Trophoblast cell (in vitro differentiated cells and primary cell): ENCODE measurements around the gene SOWAHC.

Experiments
- DNase-seq, 2 donors: peaks; one replicate each; pipeline ENCODE4 v3.0.0-alpha.2; 2016
- H2AFZ ChIP-seq: 2 replicates; pipeline ENCODE4 v1.6.1; 2013; ENCODE audit warnings: low read length, moderate library complexity, mild to moderate bottlenecking; ENCODE audit not compliant: insufficient read depth, poor library complexity
- H2AK5ac ChIP-seq: 2 replicates; pipeline ENCODE4 v1.6.1; 2013; ENCODE audit warnings: mild to moderate bottlenecking, low read length
- H2BK120ac ChIP-seq: 2 replicates; pipeline ENCODE4 v1.6.1; 2013; ENCODE audit warnings: low read length, mild to moderate bottlenecking, moderate library complexity; ENCODE audit not compliant: insufficient read depth, poor library complexity
- H2BK12ac ChIP-seq: 2 replicates; pipeline ENCODE4 v1.6.1; 2013; ENCODE audit warnings: mild to moderate bottlenecking, low read length, moderate library complexity
- H2BK5ac ChIP-seq: 2 replicates; pipeline ENCODE4 v1.6.1; 2013; ENCODE audit warnings: low read length, low read depth, moderate library complexity, mild to moderate bottlenecking; ENCODE audit not compliant: poor library complexity
- H3K14ac ChIP-seq: 2 replicates; pipeline ENCODE4 v1.6.1; 2013; ENCODE audit warnings: mild to moderate bottlenecking, low read length
- H3K18ac ChIP-seq: 2 replicates; pipeline ENCODE4 v1.6.1; 2013; ENCODE audit warnings: mild to moderate bottlenecking, low read length
- H3K23ac ChIP-seq: 2 replicates; pipeline ENCODE4 v1.6.1; 2013; ENCODE audit warnings: low read length
- H3K27ac ChIP-seq: 2 replicates; pipeline ENCODE4 v1.5.1; 2013; ENCODE audit warnings: low read depth, mild to moderate bottlenecking, inconsistent platforms, low read length, moderate library complexity
- H3K27me3 ChIP-seq: 2 replicates; pipeline ENCODE4 v1.6.1; 2013; ENCODE audit warnings: inconsistent platforms, mild to moderate bottlenecking, low read length, moderate library complexity; ENCODE audit not compliant: insufficient read depth
- H3K36me3 ChIP-seq, 2 experiments: 1 replicate in 1 of 2; 2 replicates in 1 of 2; pipeline ENCODE4 v1.6.1; 2013; ENCODE audit warnings: low read length in 2 of 2, mild to moderate bottlenecking in 2 of 2, moderate library complexity in 1 of 2; ENCODE audit not compliant: insufficient read depth in 2 of 2, control insufficient read depth in 1 of 2
- H3K4ac ChIP-seq: 2 replicates; pipeline ENCODE4 v1.6.1; 2013; ENCODE audit warnings: low read depth, mild to moderate bottlenecking, low read length, moderate library complexity
- H3K4me1 ChIP-seq, 2 experiments: 1 replicate in 1 of 2; 2 replicates in 1 of 2; pipeline ENCODE4 v1.6.1; 2013; ENCODE audit warnings: low read length in 2 of 2, mild to moderate bottlenecking in 2 of 2, moderate library complexity in 1 of 2; ENCODE audit not compliant: insufficient read depth in 2 of 2, control insufficient read depth in 1 of 2
- H3K4me2 ChIP-seq: 2 replicates; pipeline ENCODE4 v1.6.1; 2013; ENCODE audit warnings: inconsistent platforms, mild to moderate bottlenecking, low read length, moderate library complexity
- H3K4me3 ChIP-seq: 2 replicates; pipeline ENCODE4 v1.5.1; 2013; ENCODE audit warnings: mild to moderate bottlenecking, low read depth, low read length, inconsistent platforms
- H3K79me1 ChIP-seq: one replicate; pipeline ENCODE4 v1.6.1; 2013; ENCODE audit warnings: low read length
- H3K79me2 ChIP-seq: 2 replicates; pipeline ENCODE4 v1.6.1; 2013; ENCODE audit warnings: low read length, mild to moderate bottlenecking; ENCODE audit not compliant: control insufficient read depth, insufficient read depth, poor library complexity
- H3K9ac ChIP-seq: 2 replicates; pipeline ENCODE4 v1.6.1; 2013; ENCODE audit warnings: mild to moderate bottlenecking, low read length
- H3K9me3 ChIP-seq: 2 replicates; pipeline ENCODE4 v1.6.1; 2013; ENCODE audit warnings: low read depth, mild to moderate bottlenecking, control low read depth, inconsistent platforms, low read length; ENCODE audit not compliant: insufficient read depth
- H4K12ac ChIP-seq: 2 replicates; pipeline ENCODE4 v1.6.1; 2013; ENCODE audit warnings: low read depth, mild to moderate bottlenecking, low read length, moderate library complexity
- H4K8ac ChIP-seq: 2 replicates; pipeline ENCODE4 v1.6.1; 2013; ENCODE audit warnings: low read depth, mild to moderate bottlenecking, low read length, moderate library complexity
- H4K91ac ChIP-seq: one replicate; pipeline ENCODE4 v1.6.1; 2013; ENCODE audit warnings: low read depth, mild to moderate bottlenecking, low read length, moderate library complexity
- WGBS: extraction: QIAGEN DNeasy Blood & Tissue Kit; methylation state at CpG from one replicate; pipeline ENCODE4 v1.1.7; 2013; ENCODE audit warnings: missing lambda C conversion rate; ENCODE audit not compliant: insufficient read length, insufficient coverage; ENCODE audit errors: extremely low coverage; 5-methylcytosine and 5-hydroxymethylcytosine counted together

The SOWAHC gene

DNA sequence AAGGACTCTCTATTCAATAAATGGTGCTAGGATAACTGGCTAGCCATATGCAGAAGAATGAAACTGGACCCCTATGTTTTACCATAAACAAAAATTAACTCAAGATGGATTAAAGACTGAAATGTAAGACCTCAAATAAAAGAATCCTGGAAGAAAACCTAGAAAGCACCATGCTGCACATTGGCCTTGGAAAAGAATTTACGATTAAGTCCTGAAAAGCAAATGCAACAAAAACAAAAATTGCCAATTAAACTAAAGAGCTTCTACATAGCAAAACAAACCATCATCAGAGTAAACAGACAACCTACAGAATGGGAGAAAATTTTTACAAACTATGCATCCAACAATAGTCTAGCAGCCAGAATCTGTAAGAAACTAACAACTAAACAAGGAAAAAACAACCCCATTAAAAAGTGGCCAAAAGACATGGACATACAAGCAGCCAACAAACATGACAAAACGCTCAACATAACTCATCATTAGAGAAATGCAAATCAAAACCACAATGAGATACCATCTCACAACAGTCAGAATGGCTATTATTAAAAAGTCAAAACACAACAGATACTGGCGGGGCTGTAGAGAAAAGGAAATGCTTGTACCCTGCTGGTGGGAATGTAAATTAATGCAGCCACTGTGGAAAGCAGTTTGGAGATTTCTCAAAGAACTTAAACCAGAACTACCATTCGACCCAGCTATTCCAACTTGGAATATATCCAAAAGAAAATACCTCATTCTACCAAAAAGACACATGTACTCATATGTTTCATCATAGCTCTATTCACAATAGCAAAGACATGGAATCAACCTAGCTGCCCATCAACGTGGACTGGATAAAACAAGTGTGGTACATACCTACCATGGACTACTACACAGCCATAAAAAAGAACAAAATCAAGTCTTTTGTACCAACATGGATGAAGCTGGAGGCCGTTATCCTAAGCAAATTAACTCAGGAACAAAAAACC, 31.0 kb upstream of the SOWAHC start:
- Histone ChIP-seq H2BK5ac (no peak overlapping the region), H2BK12ac (no peak overlapping the region), H3K4me3 (no peak overlapping the region), H4K12ac (no peak overlapping the region), H4K8ac (no peak overlapping the region), H3K4me1 (peaks cover 0 to 2% of the 10 kb centered on the region in 2 experiments), H3K4ac (no peak overlapping the region), H4K91ac (no peak overlapping the region), H3K27me3 (no peaks in the 10 kb centered on the region), H3K4me2 (no peak overlapping the region), H3K14ac (no peak overlapping the region), H2AFZ (no peak overlapping the region), H3K18ac (no peak overlapping the region), H3K23ac (no peak overlapping the region), H2AK5ac (no peak overlapping the region), H3K79me2 (peaks cover 3% of the 10 kb centered on the region), H3K79me1 (no peaks in the 10 kb centered on the region), H3K9ac (no peak overlapping the region), H2BK120ac (no peak overlapping the region), H3K9me3 (no peaks in the 10 kb centered on the region), H3K36me3 (peaks cover 1 to 2% of the 10 kb centered on the region in 2 experiments), H3K27ac (no peak overlapping the region)
- WGBS: no CpG with 5 or more reads among the region's 6 CpGs
- peak in 1 of 2 donors; percentile 42 for DNase-seq

DNA sequence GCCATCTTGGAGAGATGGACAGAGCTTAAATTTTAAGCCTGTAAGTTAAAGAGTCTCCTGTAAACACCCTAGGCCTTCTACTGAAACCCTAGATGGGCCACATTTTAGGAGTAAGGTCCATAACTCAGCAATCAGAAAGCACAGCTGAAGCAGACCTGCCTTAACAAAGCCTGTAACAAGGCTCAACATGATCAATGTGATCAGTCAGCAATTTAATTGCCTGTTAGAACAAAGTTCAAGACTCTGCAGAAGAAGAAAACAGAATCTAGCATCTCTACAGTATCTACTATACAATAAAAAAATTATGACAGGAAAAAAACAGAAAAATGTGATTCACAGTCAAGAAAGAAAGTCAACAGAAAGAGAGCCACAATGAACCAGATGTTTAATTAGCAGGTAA, 27.5 kb upstream of the SOWAHC start:
- H3K27ac ChIP-seq: no peak overlapping the region
- no peak overlapping the region for H3K4me2 ChIP-seq
- H2AFZ ChIP-seq: no peak overlapping the region
- peaks cover 8 to 14% of the 10 kb centered on the region in 2 experiments for H3K36me3 ChIP-seq
- H3K4ac ChIP-seq: no peak overlapping the region
- no peak overlapping the region for H4K8ac ChIP-seq
- no peak overlapping the region for H3K14ac ChIP-seq
- H2BK12ac ChIP-seq: no peak overlapping the region
- DNase-seq: no peak
- H2BK120ac ChIP-seq: no peak overlapping the region
- H3K27me3 ChIP-seq: no peaks in the 10 kb centered on the region
- H4K91ac ChIP-seq: no peak overlapping the region
- peaks cover 3% of the 10 kb centered on the region for H3K79me2 ChIP-seq
- H3K23ac ChIP-seq: no peak overlapping the region
- H3K9ac ChIP-seq: peak overlapping the region; percentile 7
- H3K4me3 ChIP-seq: no peak overlapping the region
- H3K18ac ChIP-seq: no peak overlapping the region
- H3K9me3 ChIP-seq: no peaks in the 10 kb centered on the region
- no peak overlapping the region for H4K12ac ChIP-seq
- peaks cover 3% of the 10 kb centered on the region for H3K79me1 ChIP-seq
- no peak overlapping the region for H2BK5ac ChIP-seq
- peaks cover 0 to 10% of the 10 kb centered on the region in 2 experiments for H3K4me1 ChIP-seq
- H2AK5ac ChIP-seq: no peak overlapping the region

DNA sequence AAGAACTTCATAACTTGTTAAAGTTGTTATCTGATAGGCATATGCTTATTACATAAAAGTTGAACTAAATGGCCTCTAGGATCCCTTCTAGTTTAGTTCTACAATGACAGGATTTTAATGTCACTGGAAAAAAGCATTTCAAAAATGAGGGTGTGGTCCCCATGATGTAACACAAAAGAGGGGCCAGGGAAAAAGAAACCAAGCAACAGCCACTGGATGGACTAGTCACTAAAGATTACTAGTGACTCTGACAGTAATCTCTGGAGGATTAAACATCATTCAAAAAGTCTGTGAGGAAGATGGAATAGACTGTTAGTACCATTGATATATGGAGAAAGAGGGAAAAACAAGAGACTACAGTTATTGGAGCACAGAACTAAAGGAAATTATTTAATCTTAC, 23.0 kb upstream of the SOWAHC start:
- no peak overlapping the region for H2AFZ ChIP-seq
- H4K12ac ChIP-seq: no peak overlapping the region
- H3K4ac ChIP-seq: no peak overlapping the region
- no peak overlapping the region for H3K27ac ChIP-seq
- peaks cover 13 to 14% of the 10 kb centered on the region in 2 experiments for H3K36me3 ChIP-seq
- H3K79me1 ChIP-seq: peaks cover 17% of the 10 kb centered on the region
- peak overlapping the region; percentile 35 for H2BK5ac ChIP-seq
- no peak overlapping the region for H3K4me2 ChIP-seq
- H3K79me2 ChIP-seq: peaks cover 2% of the 10 kb centered on the region
- no peak overlapping the region for H4K8ac ChIP-seq
- H3K4me1 ChIP-seq: peaks cover 9 to 25% of the 10 kb centered on the region in 2 experiments
- H2AK5ac ChIP-seq: no peak overlapping the region
- H3K4me3 ChIP-seq: no peak overlapping the region
- no peak overlapping the region for H3K23ac ChIP-seq
- DNase-seq: peak in 1 of 2 donors; percentile 30
- H3K9me3 ChIP-seq: no peaks in the 10 kb centered on the region
- H3K27me3 ChIP-seq: no peaks in the 10 kb centered on the region
- no peak overlapping the region for H4K91ac ChIP-seq
- H2BK120ac ChIP-seq: no peak overlapping the region
- no peak overlapping the region for H3K9ac ChIP-seq
- H3K18ac ChIP-seq: no peak overlapping the region
- H3K14ac ChIP-seq: no peak overlapping the region
- no peak overlapping the region for H2BK12ac ChIP-seq

DNA sequence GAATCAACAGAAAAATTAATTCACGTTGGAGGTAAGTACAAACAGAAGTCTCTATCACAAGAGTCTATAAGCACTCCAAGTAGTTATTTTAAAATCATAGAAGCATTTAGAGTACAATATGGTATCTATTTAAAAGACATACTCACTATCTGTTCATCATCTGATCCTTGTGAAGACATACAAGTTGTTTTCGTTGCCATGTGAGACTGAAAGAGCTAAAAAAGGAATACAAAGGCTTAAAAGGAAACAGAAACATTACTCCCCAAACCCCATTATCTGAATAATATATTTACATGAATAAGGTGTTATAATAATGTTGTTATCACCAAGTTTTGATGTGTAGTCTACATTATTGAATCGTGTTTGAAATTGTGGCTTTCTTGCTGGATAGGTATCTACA, 21.3 kb upstream of the SOWAHC start:
- Histone ChIP-seq H3K36me3 (peaks cover 13 to 14% of the 10 kb centered on the region in 2 experiments), H3K9me3 (no peaks in the 10 kb centered on the region), H3K18ac (no peak overlapping the region), H3K4me3 (no peak overlapping the region), H3K9ac (no peak overlapping the region), H2AFZ (no peak overlapping the region), H3K4me1 (peaks cover 9 to 25% of the 10 kb centered on the region in 2 experiments), H3K27me3 (no peaks in the 10 kb centered on the region), H3K27ac (no peak overlapping the region), H4K91ac (no peak overlapping the region), H2BK12ac (no peak overlapping the region), H3K4me2 (no peak overlapping the region), H3K23ac (no peak overlapping the region), H4K12ac (no peak overlapping the region), H4K8ac (no peak overlapping the region), H2BK5ac (no peak overlapping the region), H3K79me2 (peaks cover 2% of the 10 kb centered on the region), H3K79me1 (peaks cover 20% of the 10 kb centered on the region), H3K14ac (no peak overlapping the region), H2BK120ac (no peak overlapping the region), H3K4ac (no peak overlapping the region), H2AK5ac (no peak overlapping the region)
- no CpG with 5 or more reads among the region's 3 CpGs for WGBS
- DNase-seq: no peak
